Astrocyte (in vitro differentiated cells and primary cell): ENCODE data around the gene FCER1G.

ENCODE experiments used
- EZH2 ChIP-seq: IDR thresholded peaks from 2 replicates; pipeline ENCODE4 v1.6.1; 2012; ENCODE audit warnings: mild to moderate bottlenecking, low read length, inconsistent platforms; ENCODE audit not compliant: insufficient read depth
- TF ChIP-seq, protein P1 (sequence below): IDR thresholded peaks from 2 replicates; pipeline ENCODE4 v1.5.1; 2011; ENCODE audit warnings: low read depth, mild to moderate bottlenecking, inconsistent platforms, low read length, moderate library complexity; ENCODE audit not compliant: insufficient read depth

DNA sequence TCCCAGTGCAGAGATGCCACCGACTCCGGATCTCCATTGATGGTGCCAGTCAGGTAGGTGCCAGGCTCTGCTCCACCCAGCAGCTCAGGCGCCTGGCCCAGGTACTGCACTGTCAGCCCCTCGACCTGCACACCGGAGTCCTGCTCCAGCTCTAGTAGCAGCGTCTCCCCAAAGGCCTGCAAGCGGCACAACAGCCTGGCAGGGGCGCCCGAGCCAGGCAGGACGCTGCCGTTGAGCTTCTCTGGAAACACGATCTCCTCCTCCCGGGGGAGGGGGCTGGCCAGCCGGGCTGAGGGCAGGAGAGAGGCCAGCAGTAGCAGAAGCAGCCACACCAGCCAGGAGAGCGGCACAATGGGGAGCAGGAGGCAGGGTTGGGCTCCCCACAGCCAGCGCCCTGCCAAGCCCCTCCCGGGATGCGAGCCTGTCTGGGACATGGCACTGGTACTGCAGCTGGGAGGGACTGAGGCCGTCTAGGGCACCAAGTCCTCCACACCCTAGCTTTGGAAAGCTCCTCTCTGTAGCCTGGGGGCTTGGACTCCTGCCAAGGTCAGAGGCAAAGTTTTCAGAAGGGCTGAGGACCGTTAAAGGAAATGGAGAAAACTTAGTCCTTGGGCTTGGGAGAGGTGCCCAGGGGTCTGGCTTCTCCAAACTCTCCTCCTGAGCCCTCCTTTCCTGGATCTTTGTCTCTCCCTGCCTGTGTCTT lies 16.8 kb upstream of the FCER1G start:
- no peak for TF ChIP-seq EZH2
- TF ChIP-seq, protein P1, sequence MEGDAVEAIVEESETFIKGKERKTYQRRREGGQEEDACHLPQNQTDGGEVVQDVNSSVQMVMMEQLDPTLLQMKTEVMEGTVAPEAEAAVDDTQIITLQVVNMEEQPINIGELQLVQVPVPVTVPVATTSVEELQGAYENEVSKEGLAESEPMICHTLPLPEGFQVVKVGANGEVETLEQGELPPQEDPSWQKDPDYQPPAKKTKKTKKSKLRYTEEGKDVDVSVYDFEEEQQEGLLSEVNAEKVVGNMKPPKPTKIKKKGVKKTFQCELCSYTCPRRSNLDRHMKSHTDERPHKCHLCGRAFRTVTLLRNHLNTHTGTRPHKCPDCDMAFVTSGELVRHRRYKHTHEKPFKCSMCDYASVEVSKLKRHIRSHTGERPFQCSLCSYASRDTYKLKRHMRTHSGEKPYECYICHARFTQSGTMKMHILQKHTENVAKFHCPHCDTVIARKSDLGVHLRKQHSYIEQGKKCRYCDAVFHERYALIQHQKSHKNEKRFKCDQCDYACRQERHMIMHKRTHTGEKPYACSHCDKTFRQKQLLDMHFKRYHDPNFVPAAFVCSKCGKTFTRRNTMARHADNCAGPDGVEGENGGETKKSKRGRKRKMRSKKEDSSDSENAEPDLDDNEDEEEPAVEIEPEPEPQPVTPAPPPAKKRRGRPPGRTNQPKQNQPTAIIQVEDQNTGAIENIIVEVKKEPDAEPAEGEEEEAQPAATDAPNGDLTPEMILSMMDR, result no peak
